Right lobe of liver (tissue), 4 donors: ENCODE data around the gene ELAPOR1.
A peak's percentile ranks its signal among the peaks of the same experiment; 100 is the strongest.

Experiments
- POLR2A ChIP-seq: fragments of 450-650 bp; IDR thresholded peaks from one replicate; pipeline ENCODE4 v1.6.1; 2017; ENCODE audit warnings: antibody characterized with exemption, mild to moderate bottlenecking
- TF ChIP-seq, protein P1 (sequence below), 4 donors: fragments of 200-600 bp in 3 of 4; fragments of 450-650 bp in 1 of 4; IDR thresholded peaks; one replicate each; pipeline versions ENCODE4 v1.5.1 to v1.8.0; 2016 to 2022; ENCODE audit warnings: antibody characterized with exemption in 4 of 4, mild to moderate bottlenecking in 2 of 4
- donor health status: DM: no; HTN: no; CAD: no.
- donor health status: DM: no; HTN: no; CAD: no.
- donor health status: DM: no; HTN: yes; CAD: no.

DNA sequence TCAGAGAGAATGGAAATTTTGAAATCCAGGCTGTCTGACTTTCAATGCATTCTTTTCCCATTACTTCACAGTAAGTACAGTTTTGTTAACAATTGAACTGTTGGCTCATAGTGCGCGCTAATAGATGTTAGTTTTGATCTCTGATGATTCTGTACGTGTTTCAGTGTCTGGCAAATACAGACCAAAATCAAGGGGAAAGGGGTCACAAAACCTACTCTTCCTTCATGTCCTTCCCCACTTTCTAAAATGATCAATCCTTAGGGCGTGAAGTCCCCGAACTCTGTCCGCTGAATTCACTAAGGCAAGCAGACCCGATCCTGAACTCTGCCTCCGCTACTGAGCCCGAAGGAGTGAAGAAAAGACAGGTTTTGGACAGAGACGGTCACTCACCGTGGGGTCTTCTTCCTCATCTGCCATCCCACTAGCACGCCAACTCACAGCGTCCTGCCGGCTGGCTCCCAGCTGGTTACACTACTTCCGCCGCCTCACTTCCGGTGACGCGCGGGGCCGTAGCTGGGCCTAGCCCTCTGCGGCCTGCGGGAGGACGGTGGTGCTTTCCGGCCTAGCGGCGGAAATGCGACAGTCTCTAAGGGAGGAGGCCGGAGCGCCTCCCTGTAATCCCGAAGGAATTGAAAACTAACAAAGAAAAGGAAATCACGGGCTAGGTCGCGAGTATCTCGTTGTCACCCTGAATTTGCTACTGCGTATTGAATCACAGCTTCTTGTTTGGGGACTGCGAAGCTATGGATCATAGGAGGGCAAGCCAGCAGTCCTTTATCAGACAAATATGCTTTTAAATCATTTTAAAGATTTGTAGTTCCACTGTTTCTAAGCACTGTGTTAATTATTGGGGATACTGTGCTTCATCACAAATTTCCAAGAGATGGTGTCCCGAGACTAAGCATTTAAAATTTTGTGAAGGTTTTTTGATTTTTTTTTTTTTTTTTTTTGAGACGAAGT is 38.1 kb upstream of the ELAPOR1 start, which contains the start of gene TAF13:
- TF ChIP-seq, protein P1, sequence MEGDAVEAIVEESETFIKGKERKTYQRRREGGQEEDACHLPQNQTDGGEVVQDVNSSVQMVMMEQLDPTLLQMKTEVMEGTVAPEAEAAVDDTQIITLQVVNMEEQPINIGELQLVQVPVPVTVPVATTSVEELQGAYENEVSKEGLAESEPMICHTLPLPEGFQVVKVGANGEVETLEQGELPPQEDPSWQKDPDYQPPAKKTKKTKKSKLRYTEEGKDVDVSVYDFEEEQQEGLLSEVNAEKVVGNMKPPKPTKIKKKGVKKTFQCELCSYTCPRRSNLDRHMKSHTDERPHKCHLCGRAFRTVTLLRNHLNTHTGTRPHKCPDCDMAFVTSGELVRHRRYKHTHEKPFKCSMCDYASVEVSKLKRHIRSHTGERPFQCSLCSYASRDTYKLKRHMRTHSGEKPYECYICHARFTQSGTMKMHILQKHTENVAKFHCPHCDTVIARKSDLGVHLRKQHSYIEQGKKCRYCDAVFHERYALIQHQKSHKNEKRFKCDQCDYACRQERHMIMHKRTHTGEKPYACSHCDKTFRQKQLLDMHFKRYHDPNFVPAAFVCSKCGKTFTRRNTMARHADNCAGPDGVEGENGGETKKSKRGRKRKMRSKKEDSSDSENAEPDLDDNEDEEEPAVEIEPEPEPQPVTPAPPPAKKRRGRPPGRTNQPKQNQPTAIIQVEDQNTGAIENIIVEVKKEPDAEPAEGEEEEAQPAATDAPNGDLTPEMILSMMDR (IDR thresholded peaks at IDR 0.05), result peak in 3 of 4 donors; percentile 21 to 48 (median 24)
- peak; percentile 96 for TF ChIP-seq POLR2A
